Natural killer cell (primary cell): Measurements from ENCODE around the gene TBRG4. TPM values are rescaled to one million over a fixed set of nuclear protein-coding genes. Genes with fewer than 3 reads are reported as not detected.

Source experiments
- ATAC-seq, 3 donors: fragments of 150-1000 bp in 2 of 3; fragments of 200-7000 bp in 1 of 3; cut with Tn5 transposase; 1 replicate in 1 of 3; 2 replicates in 2 of 3; pipeline ENCODE4 v1.10.0; 2021; ENCODE audit warnings: mild to moderate bottlenecking in 2 of 3, moderate library complexity in 2 of 3
- DNase-seq, 2 donors: peaks; one replicate each; pipeline versions ENCODE4 v3.0.0 to v3.0.0-alpha.2; 2013 to 2021; ENCODE audit warnings: mixed read lengths in 1 of 2
- H3K27ac ChIP-seq: one replicate; pipeline ENCODE4 v1.5.1; 2013; ENCODE audit warnings: mild to moderate bottlenecking, low read length
- H3K27me3 ChIP-seq: one replicate; pipeline ENCODE4 v1.6.1; 2013; ENCODE audit warnings: low read length; ENCODE audit not compliant: control insufficient read depth, insufficient read depth
- H3K36me3 ChIP-seq: one replicate; pipeline ENCODE4 v1.6.1; 2013; ENCODE audit warnings: low read length; ENCODE audit not compliant: control insufficient read depth, insufficient read depth
- H3K4me1 ChIP-seq: one replicate; pipeline ENCODE4 v1.6.1; 2013; ENCODE audit warnings: low read length; ENCODE audit not compliant: control insufficient read depth, insufficient read depth
- H3K4me3 ChIP-seq: one replicate; pipeline ENCODE4 v1.5.1; 2013; ENCODE audit warnings: low read length
- H3K9me3 ChIP-seq: one replicate; pipeline ENCODE4 v1.6.1; 2013; ENCODE audit warnings: low read length; ENCODE audit not compliant: control insufficient read depth, insufficient read depth
- H3K27ac Mint-ChIP-seq, 2 donors: one replicate each; pipeline ENCODE4 v1.8.0; 2022; ENCODE audit warnings: mild to moderate bottlenecking in 2 of 2, mixed read lengths in 2 of 2, moderate library complexity in 1 of 2
- H3K27me3 Mint-ChIP-seq, 2 donors: one replicate each; pipeline ENCODE4 v1.8.0; 2022; ENCODE audit warnings: low read depth in 2 of 2, mixed read lengths in 2 of 2
- H3K36me3 Mint-ChIP-seq: one replicate; pipeline ENCODE4 v1.8.0; 2022; ENCODE audit warnings: mixed read lengths
- H3K4me1 Mint-ChIP-seq, 2 donors: one replicate each; pipeline ENCODE4 v1.8.0; 2022; ENCODE audit warnings: mixed read lengths in 2 of 2
- H3K4me3 Mint-ChIP-seq: one replicate; pipeline ENCODE4 v1.8.0; 2022; ENCODE audit warnings: mild to moderate bottlenecking, moderate library complexity, mixed read lengths
- H3K9me3 Mint-ChIP-seq, 2 donors: one replicate each; pipeline ENCODE4 v1.8.0; 2022; ENCODE audit warnings: mixed read lengths in 2 of 2
- CTCF ChIP-seq: fragments of 200-600 bp; IDR thresholded peaks from one replicate; pipeline ENCODE4 v1.8.0; 2022; ENCODE audit warnings: antibody characterized with exemption
- WGBS: methylation state at CpG from one replicate; pipeline ENCODE4 v1.1.7; 2013; ENCODE audit warnings: missing lambda C conversion rate; ENCODE audit not compliant: insufficient coverage; 5-methylcytosine and 5-hydroxymethylcytosine counted together
- intact Hi-C: fragments of 100-400 bp; cut with micrococcal nuclease; formaldehyde crosslinking; loops from one replicate; pipeline ENCODE4 v1.14.2; 2022
- total RNA-seq, 4 donors: library from RNA; stranded (reverse); fragments of 120-200 nt in 1 of 4; gene quantifications; one replicate each; pipeline versions ENCODE4 v1.2.3 to v1.2.4, GENCODE V29; 2013 to 2022

Gene TBRG4
- total RNA-seq, 3 donors from 2014 or later (not counting 1 experiment from before 2014, with no cell fraction given): 48.6 to 56.7 (median 55.9) TPM

- Mint-ChIP-seq H3K36me3 (no peaks in the 10 kb centered on the region), H3K9me3 (no peaks in the 10 kb centered on the region), H3K4me1 (peaks cover 40 to 69% of the 10 kb centered on the region in 2 donors), H3K4me3 (no peak overlapping the region), H3K27ac (peak overlapping the region; percentile 56 to 70), H3K27me3 (no peaks in the 10 kb centered on the region)
- Histone ChIP-seq H3K36me3 (peaks cover 78% of the 10 kb centered on the region), H3K4me1 (peaks cover 32% of the 10 kb centered on the region), H3K9me3 (no peaks in the 10 kb centered on the region), H3K4me3 (no peak overlapping the region), H3K27ac (no peak overlapping the region), H3K27me3 (no peaks in the 10 kb centered on the region)
- TF ChIP-seq CTCF: no peak
- DNase-seq: no peak
- intact Hi-C loops: no loop called here
- ATAC-seq: no peak
- WGBS: 63% methylated on average over 6 of the region's 7 CpGs
Measured at GRCh38 chr7:45066409-45066808, 45.1 kb downstream of the TBRG4 start.

GRCh38 chr7:45065031-45065995 is 46.2 kb downstream of the TBRG4 start:
- no peak for TF ChIP-seq CTCF
- Mint-ChIP-seq H3K4me1 (peaks cover 50 to 78% of the 10 kb centered on the region in 2 donors), H3K27me3 (no peaks in the 10 kb centered on the region), H3K4me3 (no peak overlapping the region), H3K9me3 (no peaks in the 10 kb centered on the region), H3K27ac (peak overlapping the region; percentile 56 to 70), H3K36me3 (no peaks in the 10 kb centered on the region)
- H3K4me3 ChIP-seq: no peak overlapping the region
- ATAC-seq (peak in 1 of 3 donors; percentile 3), DNase-seq (no peak)
- WGBS: 95% methylated on average over 12 of the region's 12 CpGs
- peaks cover 76% of the 10 kb centered on the region for H3K36me3 ChIP-seq
- no peaks in the 10 kb centered on the region for H3K9me3 ChIP-seq
- H3K27ac ChIP-seq: no peak overlapping the region
- H3K27me3 ChIP-seq: no peaks in the 10 kb centered on the region
- intact Hi-C loops: no loop called here
- H3K4me1 ChIP-seq: peaks cover 37% of the 10 kb centered on the region

- ATAC-seq: no peak
- H3K9me3 ChIP-seq: no peaks in the 10 kb centered on the region
- H3K27me3 ChIP-seq: no peaks in the 10 kb centered on the region
- Mint-ChIP-seq H3K4me1 (peaks cover 58 to 84% of the 10 kb centered on the region in 2 donors), H3K27ac (peak overlapping the region; percentile 43 to 56), H3K27me3 (no peaks in the 10 kb centered on the region), H3K4me3 (no peak overlapping the region), H3K9me3 (no peaks in the 10 kb centered on the region), H3K36me3 (no peaks in the 10 kb centered on the region)
- peaks cover 41% of the 10 kb centered on the region for H3K4me1 ChIP-seq
- H3K27ac ChIP-seq: no peak overlapping the region
- 91% methylated on average over 16 of the region's 16 CpGs for WGBS
- intact Hi-C loops: no loop called here
- no peak for DNase-seq
- peaks cover 69% of the 10 kb centered on the region for H3K36me3 ChIP-seq
- H3K4me3 ChIP-seq: no peak overlapping the region
- TF ChIP-seq CTCF: no peak
Measured at GRCh38 chr7:45064047-45064725, 47.3 kb downstream of the TBRG4 start.
